GM18498 (cell line): ENCODE measurements around the gene RETREG3.
A peak's percentile ranks its signal among the peaks of the same experiment; 100 is the strongest.
"Not testable (repeated sequence)": the region's sequence is repeated elsewhere in the genome, so short reads cannot be mapped to it uniquely, and the experiment has no call there.

Experiments used
- ATAC-seq: cut with Tn5 transposase; IDR thresholded peaks from one replicate; pipeline ENCODE4 v1.9.1; 2021; ENCODE audit warnings: mild to moderate bottlenecking, moderate library complexity; ENCODE audit not compliant: unreplicated experiment

The RETREG3 gene

DNA sequence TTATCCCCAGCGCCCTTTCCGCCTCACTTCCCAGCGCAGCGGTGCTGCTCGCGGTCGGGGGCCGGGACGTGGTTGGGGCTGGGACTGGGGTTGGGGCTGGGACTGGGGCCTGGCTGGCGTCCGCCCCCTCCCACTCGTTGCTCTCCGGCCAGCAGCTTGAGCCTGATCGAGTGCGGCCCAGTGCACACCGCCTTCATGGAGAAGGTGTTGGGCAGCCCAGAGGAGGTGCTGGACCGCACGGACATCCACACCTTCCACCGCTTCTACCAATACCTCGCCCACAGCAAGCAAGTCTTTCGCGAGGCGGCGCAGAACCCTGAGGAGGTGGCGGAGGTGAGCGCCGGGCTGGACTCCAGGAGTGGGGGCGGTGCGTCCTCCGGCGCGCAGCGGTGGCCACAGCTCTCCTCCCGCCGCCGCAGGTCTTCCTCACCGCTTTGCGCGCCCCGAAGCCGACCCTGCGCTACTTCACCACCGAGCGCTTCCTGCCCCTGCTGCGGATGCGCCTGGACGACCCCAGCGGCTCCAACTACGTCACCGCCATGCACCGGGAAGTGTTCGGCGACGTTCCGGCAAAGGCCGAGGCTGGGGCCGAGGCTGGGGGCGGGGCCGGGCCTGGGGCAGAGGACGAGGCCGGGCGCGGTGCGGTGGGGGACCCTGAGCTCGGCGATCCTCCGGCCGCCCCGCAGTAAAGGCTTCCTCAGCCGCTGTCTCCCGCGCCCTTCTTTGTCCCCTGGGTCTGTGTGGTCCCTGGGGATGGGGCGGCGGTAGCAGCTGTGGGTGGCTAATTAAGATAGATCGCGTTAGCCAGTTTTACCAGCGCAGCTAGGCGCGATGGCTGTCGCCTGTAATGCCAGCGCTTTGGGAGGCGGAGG, 54.7 kb downstream of the RETREG3 start:
- peak; percentile 79 for ATAC-seq

GRCh38 chr17:42553866-42554249, 55.3 kb downstream of the RETREG3 start:
- ATAC-seq = no peak

DNA sequence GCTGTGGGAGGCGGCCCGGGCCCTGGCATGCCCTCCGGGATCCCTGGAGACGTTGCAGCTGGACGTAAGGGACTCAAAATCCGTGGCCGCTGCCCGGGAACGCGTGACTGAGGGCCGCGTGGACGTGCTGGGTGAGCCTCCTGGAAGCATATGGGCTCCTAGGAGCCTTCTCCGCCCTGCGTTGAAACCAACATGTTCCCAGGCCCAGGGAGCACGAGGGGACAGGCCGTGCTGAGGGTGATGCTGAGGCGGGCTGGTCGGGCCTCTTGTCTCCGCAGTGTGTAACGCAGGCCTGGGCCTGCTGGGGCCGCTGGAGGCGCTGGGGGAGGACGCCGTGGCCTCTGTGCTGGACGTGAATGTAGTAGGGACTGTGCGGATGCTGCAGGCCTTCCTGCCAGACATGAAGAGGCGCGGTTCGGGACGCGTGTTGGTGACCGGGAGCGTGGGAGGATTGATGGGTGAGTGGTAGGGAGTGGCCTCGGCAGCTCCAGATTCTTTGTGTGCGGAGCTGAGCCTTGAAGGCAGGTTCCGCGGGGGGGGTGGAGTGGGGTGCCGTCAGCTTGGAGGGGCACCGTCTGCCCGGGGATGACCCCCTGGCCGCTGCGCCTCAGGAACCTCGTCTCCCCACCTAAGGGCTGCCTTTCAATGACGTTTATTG, 55.9 kb downstream of the RETREG3 start:
- ATAC-seq = no peak

DNA sequence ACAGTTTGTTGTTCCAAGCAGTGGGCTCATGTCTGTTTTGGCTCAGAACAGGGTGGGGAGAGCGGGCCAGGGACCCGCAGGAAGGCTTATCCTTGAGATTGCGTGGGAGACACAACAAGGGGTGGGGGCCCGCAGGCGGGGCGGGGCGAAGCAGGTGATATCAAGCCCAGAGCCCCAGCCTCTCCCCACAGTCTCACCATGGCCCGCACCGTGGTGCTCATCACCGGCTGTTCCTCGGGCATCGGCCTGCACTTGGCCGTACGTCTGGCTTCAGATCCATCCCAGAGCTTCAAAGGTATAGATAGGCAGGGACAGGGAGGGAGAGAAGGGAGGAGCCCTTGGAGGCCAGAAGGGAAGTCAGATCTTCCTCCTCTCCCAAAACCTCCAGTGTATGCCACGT, 56.4 kb downstream of the RETREG3 start, which contains the start of gene HSD17B1:
Gene HSD17B1, plus strand, starts transcription at position 188 of the 400 bp plus-strand sequence. Its CDS starts 11 bp downstream, at position 199.
- ATAC-seq = not testable (repeated sequence)

GRCh38 chr17:42548993-42549755, 60.0 kb downstream of the RETREG3 start:
- no peak for ATAC-seq

DNA sequence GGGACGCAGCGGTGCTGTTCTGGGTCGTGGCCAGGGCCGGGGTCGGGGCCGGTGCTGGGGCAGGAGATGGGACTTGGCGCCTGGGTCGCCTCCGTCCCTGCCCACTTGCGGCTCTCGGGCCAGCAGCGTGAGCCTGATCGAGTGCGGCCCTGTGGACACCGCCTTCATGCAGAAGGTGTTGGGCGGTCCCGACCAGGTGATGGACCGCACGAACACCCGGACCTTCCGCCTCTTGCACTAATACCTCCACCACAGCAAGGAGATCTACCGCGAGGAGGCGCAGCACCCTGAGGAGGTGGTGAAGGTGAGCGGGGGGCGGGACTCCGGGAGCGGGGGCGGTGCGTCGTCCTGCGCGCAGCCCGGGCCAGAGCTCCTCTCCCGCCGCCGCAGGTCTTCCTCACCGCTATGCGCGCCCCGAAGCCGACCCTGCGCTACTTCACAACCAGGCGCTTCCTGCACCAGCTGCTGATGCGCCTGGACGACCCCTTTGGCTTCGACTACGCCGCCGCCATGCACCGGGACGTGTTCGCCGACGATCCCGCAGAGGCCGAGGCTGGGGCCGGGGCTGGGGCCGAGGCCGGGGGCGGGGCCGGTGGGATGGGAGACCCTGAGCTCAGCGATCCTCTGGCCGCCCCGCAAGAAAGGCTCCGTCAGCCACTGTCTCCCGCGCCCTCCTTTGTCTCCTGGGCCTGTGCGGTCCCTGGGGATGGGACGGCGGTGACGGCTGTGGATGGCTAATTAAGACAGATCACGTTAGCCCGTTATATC, 60.9 kb downstream of the RETREG3 start:
- ATAC-seq = peak; percentile 73

- no peak for ATAC-seq
These were observed 61.5 kb downstream of the RETREG3 start for GRCh38 chr17:42547698-42548069.

GRCh38 chr17:42547001-42547461, 62.1 kb downstream of the RETREG3 start:
- ATAC-seq = no peak

GRCh38 chr17:42545755-42546505, 63.2 kb downstream of the RETREG3 start:
- not testable (repeated sequence) for ATAC-seq

DNA sequence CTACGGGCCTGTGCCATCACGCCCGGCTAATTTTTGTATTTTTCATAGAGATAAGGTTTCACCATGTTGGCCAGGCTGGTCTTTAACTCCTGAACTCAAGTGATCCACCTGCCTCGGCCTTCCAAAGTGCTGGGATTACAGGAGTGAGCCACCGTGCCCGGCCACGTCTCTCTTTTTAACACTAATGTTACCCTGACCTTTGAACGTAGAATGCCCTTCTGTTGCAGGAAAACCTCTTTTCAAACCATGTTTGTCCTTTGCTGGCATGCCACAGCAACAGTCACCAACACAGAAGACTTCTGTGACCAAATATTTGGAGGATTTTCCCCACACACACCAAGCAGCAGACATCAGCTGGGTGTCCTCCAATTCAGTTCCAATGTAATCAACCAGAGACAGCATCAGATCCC, 64.3 kb downstream of the RETREG3 start:
- no peak for ATAC-seq

DNA sequence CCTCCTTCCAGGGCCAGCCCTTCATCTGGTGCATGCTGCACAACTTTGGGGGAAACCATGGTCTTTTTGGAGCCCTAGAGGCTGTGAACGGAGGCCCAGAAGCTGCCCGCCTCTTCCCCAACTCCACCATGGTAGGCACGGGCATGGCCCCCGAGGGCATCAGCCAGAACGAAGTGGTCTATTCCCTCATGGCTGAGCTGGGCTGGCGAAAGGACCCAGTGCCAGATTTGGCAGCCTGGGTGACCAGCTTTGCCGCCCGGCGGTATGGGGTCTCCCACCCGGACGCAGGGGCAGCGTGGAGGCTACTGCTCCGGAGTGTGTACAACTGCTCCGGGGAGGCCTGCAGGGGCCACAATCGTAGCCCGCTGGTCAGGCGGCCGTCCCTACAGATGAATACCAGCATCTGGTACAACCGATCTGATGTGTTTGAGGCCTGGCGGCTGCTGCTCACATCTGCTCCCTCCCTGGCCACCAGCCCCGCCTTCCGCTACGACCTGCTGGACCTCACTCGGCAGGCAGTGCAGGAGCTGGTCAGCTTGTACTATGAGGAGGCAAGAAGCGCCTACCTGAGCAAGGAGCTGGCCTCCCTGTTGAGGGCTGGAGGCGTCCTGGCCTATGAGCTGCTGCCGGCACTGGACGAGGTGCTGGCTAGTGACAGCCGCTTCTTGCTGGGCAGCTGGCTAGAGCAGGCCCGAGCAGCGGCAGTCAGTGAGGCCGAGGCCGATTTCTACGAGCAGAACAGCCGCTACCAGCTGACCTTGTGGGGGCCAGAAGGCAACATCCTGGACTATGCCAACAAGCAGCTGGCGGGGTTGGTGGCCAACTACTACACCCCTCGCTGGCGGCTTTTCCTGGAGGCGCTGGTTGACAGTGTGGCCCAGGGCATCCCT, 65.7 kb downstream of the RETREG3 start:
- ATAC-seq = no peak

GRCh38 chr17:42541041-42541833, 67.9 kb downstream of the RETREG3 start:
- ATAC-seq = no peak

- not testable (repeated sequence) for ATAC-seq
These were observed 68.6 kb downstream of the RETREG3 start for GRCh38 chr17:42540558-42540957.

- no peak for ATAC-seq
These were observed 70.7 kb downstream of the RETREG3 start for GRCh38 chr17:42538482-42538881.

GRCh38 chr17:42537826-42538451, 71.2 kb downstream of the RETREG3 start:
- ATAC-seq = no peak

- no peak for ATAC-seq
These were observed 71.9 kb downstream of the RETREG3 start for GRCh38 chr17:42537156-42537805.
